SU-DHL-6 (cell line): ENCODE measurements around the gene MARCHF10.

Experiments used
- H2AFZ ChIP-seq: fragments of 200-600 bp; sonication (generic); 2 replicates; pipeline ENCODE4 v1.6.1; 2014; ENCODE audit warnings: low read depth, mild to moderate bottlenecking, moderate library complexity, mixed read lengths, antibody characterized with exemption, low read length; ENCODE audit not compliant: severe bottlenecking
- H3F3A ChIP-seq: fragments of 200-600 bp; shearing (Covaris generic); 2 replicates; pipeline ENCODE4 v1.6.0; 2016; ENCODE audit warnings: antibody characterized with exemption, mild to moderate bottlenecking; ENCODE audit not compliant: insufficient read depth
- H3K27ac ChIP-seq: fragments of 200-600 bp; sonication (generic); 2 replicates; pipeline ENCODE4 v1.5.1; 2016; ENCODE audit warnings: low read depth, mild to moderate bottlenecking, low read length, moderate library complexity, mixed read lengths
- H3K27me3 ChIP-seq: fragments of 200-600 bp; sonication (generic), shearing (Covaris generic); 2 replicates; pipeline ENCODE4 v1.6.0; 2014; ENCODE audit warnings: mild to moderate bottlenecking, low read length
- H3K36me3 ChIP-seq: fragments of 200-600 bp; sonication (generic); 2 replicates; pipeline ENCODE4 v1.6.1; 2014; ENCODE audit warnings: mild to moderate bottlenecking, low read length, mixed read lengths
- H3K4me2 ChIP-seq: fragments of 300-600, 200-600 bp; shearing (Covaris generic), sonication (generic); 2 replicates; pipeline ENCODE4 v1.6.0; 2014; ENCODE audit warnings: low read length, low read depth, mild to moderate bottlenecking; ENCODE audit not compliant: poor library complexity, severe bottlenecking
- H3K4me3 ChIP-seq: fragments of 200-600 bp; sonication (generic); 2 replicates; pipeline ENCODE4 v1.5.1; 2014; ENCODE audit warnings: antibody characterized with exemption, low read length, mild to moderate bottlenecking, mixed read lengths; ENCODE audit not compliant: insufficient read depth, poor library complexity, severe bottlenecking
- H3K79me2 ChIP-seq: fragments of 200-600 bp; sonication (generic); 2 replicates; pipeline ENCODE4 v1.6.1; 2014; ENCODE audit warnings: mild to moderate bottlenecking, low read length, moderate library complexity; ENCODE audit not compliant: insufficient read depth
- H3K9ac ChIP-seq: fragments of 200-600 bp; sonication (generic); 2 replicates; pipeline ENCODE4 v1.7.0; 2014; ENCODE audit warnings: mild to moderate bottlenecking, low read length
- H3K9me2 ChIP-seq: fragments of 200-600 bp; sonication (generic); replicated peaks from 2 replicates; pipeline ENCODE4 v1.6.1; 2014; ENCODE audit warnings: low read length; ENCODE audit not compliant: insufficient read depth
- H3K9me3 ChIP-seq: fragments of 200-600 bp; sonication (generic); 2 replicates; pipeline ENCODE4 v1.6.1; 2014; ENCODE audit warnings: low read length, mixed read lengths; ENCODE audit not compliant: insufficient read depth
- H4K20me1 ChIP-seq: fragments of 200-600 bp; sonication (generic); 2 replicates; pipeline ENCODE4 v1.6.1; 2014; ENCODE audit warnings: low read depth, mild to moderate bottlenecking, antibody characterized with exemption, low read length, moderate library complexity, mixed read lengths
- EZH2phosphoT487 ChIP-seq: fragments of 200-600 bp; sonication (generic), shearing (Covaris generic); conservative IDR thresholded peaks from 2 replicates; pipeline ENCODE4 v1.6.1; 2018; ENCODE audit warnings: mild to moderate bottlenecking, antibody characterized with exemption, low read length, moderate library complexity, mixed read lengths
- TF ChIP-seq, protein P1 (sequence below): fragments of 200-600 bp; sonication (generic); IDR thresholded peaks from one replicate; pipeline ENCODE4 v1.5.1; 2017; ENCODE audit warnings: antibody characterized with exemption, mild to moderate bottlenecking, low read length, moderate library complexity; ENCODE audit not compliant: insufficient read depth, poor library complexity, severe bottlenecking

Gene MARCHF10

DNA sequence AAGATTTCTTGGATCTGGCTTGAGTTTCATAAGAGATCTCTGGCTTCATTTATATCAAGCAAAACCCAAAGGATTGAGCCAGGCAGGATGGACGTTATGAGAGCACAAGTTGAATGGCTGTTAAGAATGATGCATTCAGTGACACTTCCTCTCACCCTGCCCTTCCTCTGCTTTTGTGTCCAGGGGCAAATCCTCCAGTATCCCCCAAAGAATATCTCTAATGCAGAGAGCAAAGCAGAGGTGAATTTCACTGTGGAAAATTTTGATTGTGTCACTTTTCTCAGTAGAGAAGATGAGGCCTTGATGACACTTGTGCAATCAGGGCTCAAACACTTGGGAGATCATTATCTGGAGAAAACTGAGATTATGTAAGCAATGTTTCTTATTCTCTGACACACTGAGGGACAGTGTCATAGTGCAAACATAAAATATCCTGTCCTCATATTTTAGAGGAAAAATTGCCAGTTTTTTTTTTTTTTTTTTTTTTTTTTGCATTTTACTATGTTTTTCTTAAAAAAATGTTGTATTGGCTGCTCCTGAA, 25.3 kb downstream of the MARCHF10 start:
- Histone ChIP-seq H4K20me1 (no peaks in the 10 kb centered on the region), H3K9me3 (no peaks in the 10 kb centered on the region), H3K9me2 (no peaks in the 10 kb centered on the region), H3K4me2 (no peak overlapping the region), H3K36me3 (no peaks in the 10 kb centered on the region), H3K27me3 (no peaks in the 10 kb centered on the region), H3F3A (no peaks in the 10 kb centered on the region), H3K9ac (no peak overlapping the region), H2AFZ (no peak overlapping the region), H3K27ac (no peak overlapping the region), H3K79me2 (no peaks in the 10 kb centered on the region), H3K4me3 (no peak overlapping the region)
- TF ChIP-seq, protein P1, sequence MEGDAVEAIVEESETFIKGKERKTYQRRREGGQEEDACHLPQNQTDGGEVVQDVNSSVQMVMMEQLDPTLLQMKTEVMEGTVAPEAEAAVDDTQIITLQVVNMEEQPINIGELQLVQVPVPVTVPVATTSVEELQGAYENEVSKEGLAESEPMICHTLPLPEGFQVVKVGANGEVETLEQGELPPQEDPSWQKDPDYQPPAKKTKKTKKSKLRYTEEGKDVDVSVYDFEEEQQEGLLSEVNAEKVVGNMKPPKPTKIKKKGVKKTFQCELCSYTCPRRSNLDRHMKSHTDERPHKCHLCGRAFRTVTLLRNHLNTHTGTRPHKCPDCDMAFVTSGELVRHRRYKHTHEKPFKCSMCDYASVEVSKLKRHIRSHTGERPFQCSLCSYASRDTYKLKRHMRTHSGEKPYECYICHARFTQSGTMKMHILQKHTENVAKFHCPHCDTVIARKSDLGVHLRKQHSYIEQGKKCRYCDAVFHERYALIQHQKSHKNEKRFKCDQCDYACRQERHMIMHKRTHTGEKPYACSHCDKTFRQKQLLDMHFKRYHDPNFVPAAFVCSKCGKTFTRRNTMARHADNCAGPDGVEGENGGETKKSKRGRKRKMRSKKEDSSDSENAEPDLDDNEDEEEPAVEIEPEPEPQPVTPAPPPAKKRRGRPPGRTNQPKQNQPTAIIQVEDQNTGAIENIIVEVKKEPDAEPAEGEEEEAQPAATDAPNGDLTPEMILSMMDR = no peak
- TF ChIP-seq EZH2phosphoT487 = no peak

DNA sequence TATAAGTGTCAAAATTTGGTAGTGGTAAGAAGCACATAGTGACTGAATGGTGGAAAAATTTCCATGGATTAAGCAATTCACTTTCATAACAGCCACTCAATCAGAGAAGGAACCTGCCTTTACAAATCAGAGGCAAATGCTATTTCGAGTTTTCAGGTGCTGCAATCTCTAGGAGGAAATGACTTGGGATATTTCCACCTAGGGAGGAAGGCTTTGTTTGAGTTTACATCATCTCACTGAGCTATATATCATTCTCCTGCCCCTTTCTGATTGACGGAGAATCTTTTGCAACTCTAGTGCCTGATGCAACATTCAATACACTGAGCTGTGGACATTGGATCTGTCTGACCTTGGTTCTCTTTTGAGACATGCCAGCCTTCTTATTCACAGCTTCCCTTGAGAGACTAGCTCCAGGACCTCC, 26.3 kb downstream of the MARCHF10 start:
- Histone ChIP-seq H3K36me3 (no peaks in the 10 kb centered on the region), H2AFZ (no peak overlapping the region), H3K4me2 (no peak overlapping the region), H4K20me1 (no peaks in the 10 kb centered on the region), H3K27me3 (no peaks in the 10 kb centered on the region), H3K4me3 (no peak overlapping the region), H3K9me2 (no peaks in the 10 kb centered on the region), H3F3A (no peaks in the 10 kb centered on the region), H3K9me3 (no peaks in the 10 kb centered on the region), H3K79me2 (no peaks in the 10 kb centered on the region), H3K9ac (no peak overlapping the region), H3K27ac (no peak overlapping the region)
- TF ChIP-seq, protein P1 = no peak
- no peak for TF ChIP-seq EZH2phosphoT487

DNA sequence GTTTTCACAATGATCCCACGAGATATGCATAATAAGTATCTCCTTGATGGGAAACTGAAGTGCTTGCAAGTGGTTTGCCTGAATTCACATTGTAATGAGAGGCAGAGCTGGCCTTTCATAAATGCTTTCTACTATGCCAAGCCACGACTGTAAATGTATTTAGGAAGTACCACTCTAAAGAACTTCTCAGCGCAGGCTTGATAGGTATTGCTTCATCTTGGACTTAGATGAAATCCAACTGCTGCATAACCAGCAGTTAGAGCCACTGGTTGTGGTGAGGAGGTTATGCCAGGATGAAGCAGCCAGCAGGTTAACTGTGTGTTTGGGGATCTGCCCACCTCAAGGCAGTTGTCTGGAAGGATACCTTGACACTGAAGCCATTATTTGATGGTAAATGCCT, 26.8 kb downstream of the MARCHF10 start:
- Histone ChIP-seq H3K36me3 (no peaks in the 10 kb centered on the region), H3K4me2 (no peak overlapping the region), H3K9me3 (no peaks in the 10 kb centered on the region), H3K79me2 (no peaks in the 10 kb centered on the region), H3K27ac (no peak overlapping the region), H2AFZ (no peak overlapping the region), H3K9me2 (no peaks in the 10 kb centered on the region), H4K20me1 (no peaks in the 10 kb centered on the region), H3K4me3 (no peak overlapping the region), H3K27me3 (no peaks in the 10 kb centered on the region), H3F3A (no peaks in the 10 kb centered on the region), H3K9ac (no peak overlapping the region)
- TF ChIP-seq, protein P1 = no peak
- no peak for TF ChIP-seq EZH2phosphoT487
